GM18870 (cell line): ENCODE results near the gene TMEM132A.

Source experiments
- ATAC-seq: cut with Tn5 transposase; IDR thresholded peaks from one replicate; pipeline ENCODE4 v1.9.1; 2021; ENCODE audit warnings: moderate library complexity; ENCODE audit not compliant: unreplicated experiment

Gene TMEM132A, protein sequence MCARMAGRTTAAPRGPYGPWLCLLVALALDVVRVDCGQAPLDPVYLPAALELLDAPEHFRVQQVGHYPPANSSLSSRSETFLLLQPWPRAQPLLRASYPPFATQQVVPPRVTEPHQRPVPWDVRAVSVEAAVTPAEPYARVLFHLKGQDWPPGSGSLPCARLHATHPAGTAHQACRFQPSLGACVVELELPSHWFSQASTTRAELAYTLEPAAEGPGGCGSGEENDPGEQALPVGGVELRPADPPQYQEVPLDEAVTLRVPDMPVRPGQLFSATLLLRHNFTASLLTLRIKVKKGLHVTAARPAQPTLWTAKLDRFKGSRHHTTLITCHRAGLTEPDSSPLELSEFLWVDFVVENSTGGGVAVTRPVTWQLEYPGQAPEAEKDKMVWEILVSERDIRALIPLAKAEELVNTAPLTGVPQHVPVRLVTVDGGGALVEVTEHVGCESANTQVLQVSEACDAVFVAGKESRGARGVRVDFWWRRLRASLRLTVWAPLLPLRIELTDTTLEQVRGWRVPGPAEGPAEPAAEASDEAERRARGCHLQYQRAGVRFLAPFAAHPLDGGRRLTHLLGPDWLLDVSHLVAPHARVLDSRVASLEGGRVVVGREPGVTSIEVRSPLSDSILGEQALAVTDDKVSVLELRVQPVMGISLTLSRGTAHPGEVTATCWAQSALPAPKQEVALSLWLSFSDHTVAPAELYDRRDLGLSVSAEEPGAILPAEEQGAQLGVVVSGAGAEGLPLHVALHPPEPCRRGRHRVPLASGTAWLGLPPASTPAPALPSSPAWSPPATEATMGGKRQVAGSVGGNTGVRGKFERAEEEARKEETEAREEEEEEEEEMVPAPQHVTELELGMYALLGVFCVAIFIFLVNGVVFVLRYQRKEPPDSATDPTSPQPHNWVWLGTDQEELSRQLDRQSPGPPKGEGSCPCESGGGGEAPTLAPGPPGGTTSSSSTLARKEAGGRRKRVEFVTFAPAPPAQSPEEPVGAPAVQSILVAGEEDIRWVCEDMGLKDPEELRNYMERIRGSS

DNA sequence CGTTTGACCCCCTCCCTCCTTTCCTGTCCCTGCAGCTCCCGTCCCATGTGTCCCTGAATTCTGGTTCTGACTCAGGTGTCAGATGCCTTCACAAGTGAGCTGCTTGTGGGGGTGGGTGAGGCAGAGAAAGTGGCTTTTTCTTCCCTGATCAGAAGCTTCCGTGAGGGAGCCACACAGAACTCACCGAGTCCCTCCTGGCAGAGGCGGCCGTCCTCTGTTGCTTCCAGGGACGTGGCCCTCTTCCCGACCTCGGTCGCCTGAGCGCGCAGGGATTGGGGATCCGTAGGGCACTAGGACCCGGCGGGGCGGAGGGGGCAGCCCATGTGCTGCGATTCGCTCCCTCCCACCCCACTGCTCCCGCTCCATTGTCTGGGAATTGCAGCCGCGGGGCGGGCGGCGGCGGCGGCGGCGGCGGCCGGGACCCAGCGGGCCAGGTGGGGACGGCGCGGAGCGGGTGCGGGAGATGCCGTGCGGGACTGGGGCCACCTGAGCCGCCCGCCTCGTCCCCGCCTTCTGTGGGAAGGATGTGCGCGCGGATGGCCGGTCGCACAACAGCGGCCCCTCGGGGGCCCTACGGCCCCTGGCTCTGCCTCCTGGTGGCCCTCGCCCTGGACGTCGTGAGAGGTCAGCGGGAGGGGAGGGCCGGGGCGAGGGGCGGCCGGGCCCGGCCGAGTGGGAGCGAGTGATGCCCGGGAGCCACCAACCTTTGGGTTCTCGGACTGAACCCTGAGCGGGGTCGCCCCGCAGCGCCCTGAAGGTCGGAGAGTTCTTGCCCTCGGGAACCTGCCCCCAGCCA lies at the start of gene TMEM132A:
TSS of gene TMEM132A (plus strand) at position 351 of the 796 bp plus-strand sequence. CDS start at position 525, 174 bp downstream.
- ATAC-seq = no peak

DNA sequence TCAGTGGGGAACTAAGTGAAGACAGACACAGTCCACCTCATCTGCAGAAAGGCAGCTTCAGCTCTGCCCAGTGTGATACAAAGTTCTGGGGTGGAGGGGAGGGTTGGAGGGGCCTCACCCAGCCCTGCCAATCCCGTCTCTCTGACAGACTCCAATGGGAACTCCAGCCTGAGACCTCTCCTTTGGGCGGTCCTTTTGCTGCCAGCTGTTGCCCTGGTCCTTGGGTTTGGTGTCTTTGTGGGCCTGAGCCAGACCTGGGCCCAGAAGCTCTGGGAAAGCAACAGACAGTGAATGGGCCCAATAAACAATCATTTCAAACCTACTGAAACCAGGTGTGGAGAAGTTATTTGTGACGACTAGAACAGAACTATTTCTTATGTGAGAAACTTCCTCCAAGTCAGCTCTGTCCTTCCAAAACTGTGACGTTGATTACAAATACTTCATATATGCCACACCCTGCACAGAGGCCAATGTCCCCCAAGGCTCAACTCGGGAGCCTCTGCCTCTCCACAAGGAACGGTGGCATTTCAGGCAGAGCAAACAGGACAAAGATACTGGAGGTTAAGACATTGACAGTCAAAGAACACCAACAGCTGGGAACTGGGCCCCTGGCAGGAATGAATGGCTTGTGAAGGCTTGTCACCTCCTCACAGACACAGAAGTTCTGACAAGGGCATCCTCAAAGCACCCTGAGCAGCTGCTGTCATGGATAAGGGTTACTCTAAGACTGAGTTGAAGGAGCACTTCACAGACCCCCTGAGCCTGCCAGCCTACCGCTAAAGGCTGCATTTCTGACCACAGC lies 48.7 kb upstream of the TMEM132A start:
- no peak for ATAC-seq

DNA sequence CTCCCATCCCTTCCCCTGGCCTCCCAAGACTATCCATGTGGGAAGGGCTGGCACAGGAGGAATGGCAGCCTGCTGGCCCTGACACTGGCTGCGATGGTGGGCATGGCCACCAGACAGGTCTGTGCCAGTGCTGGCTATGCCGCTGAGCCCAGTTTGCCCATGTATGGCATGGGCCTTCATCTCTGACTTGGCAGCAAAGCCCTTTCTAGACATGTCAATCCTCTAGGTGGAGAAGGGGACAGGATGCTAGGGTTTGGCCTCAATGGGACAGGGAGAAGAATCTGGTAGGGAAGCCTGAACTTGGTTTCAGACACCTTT lies 48.1 kb upstream of the TMEM132A start:
- no peak for ATAC-seq

DNA sequence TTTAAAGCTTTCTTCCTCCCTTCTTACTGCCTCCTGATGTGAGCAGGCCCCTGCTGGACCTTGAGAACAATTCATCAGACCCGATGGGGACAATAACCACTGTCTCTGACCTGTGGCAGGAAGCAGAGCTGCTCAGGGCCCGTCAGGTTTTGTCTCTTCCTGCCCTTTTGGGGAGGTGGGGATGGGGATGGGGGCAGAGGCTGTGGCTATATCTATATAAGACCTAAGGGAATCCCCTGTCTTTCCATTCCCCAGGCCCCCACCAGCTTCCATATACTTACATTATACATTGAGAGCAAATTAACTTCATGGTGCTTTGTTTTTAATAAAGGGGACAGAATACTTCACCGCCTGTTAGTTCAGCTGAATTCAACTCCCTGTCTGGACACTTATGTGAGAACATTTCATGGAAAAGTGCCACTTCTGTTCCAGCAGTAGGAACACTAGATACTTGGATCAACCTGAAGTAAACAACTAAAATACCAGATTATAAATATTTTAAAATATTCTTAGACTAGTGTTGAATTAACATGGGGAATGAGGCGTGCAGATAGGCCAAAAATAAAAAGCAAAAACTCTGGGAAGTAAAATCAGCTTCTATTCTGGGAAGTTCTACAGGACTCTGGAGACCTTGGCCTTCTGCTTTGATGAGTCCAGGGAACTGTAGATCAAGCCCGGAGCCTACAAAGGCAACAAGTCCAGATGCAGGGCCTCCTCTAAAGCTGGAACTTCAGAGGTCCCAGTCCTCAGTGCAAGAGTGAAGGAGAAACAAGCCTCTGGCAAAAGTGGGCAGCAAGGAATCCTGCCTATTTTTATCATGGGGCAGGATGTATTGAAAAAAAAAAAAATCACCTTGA lies 45.8 kb upstream of the TMEM132A start:
- ATAC-seq = no peak

DNA sequence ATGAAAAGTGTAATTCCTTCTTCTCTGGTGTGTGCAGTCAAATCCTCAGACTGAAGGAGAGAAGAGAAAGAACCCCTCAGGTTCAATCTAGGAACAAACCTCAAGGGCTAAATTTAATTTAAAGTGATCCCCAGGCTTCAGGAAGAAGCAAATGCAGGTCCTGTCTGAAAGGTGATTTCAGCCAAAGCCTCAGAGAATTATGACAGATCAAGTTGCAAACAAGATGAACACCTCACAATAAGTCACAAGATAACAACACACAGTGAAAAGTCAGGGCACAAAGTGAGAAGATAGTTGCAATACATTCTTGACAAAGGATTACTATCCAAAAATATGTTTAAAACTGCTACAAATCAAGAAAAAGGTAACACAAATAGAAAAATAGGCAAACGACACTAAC lies 45.2 kb upstream of the TMEM132A start:
- no peak for ATAC-seq

DNA sequence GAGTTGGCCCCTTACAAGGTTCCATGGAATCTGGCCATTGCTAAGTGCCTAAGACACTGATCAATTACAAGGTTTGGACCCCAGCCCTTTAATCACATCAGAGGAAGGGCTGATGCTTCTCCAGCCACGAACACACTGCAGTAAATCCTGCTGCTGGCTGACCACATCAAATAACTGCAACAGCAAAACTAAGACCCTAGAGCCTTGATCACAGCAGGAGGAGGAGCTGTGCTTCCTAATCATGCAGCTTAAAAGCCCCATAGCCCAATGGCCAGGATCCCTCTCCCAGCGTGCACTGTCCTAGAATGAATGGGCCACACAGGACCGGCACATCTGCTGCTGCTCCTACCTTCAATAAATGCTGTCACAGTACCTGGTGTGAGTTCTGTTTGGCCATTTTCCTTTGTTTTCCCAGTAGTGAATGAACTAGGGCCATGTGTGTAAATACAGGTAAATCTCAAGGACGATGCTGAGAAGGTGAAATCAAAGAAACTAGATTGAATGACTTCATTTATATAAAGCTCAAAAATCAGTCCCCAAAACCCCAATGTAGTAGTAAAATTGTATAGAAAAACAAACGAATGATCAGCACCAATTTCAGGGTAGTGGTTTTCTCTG lies 44.2 kb upstream of the TMEM132A start:
- ATAC-seq = no peak

DNA sequence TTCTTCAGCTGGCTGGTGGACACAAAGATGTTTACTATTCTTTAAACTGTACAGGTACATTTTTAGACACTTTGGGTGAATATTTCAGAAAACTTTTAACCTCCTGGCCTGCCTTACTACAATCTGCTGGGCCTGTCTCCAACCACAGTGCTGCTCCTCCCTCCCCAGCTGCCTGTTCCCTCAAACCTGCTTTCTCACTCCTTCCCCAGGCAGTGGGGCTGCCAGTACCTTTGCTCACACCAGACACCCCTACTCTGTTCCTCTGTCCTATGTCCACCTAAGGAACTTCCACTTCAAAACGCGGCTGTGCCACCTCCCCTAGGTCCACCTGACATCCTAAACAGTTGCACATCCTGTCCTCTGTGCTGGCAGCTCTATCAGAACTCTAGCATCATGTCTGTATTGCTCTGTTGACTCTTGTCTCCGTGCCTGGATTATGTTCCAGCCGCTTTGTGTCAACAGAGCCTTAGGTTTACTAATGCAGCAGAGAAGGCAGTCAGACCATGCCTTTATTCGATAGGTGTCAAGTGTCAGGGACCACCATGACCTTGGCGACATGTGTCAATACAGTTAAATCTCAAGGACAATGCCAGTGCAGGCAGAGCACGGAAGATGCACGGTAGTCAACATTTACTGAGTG lies 43.5 kb upstream of the TMEM132A start:
- no peak for ATAC-seq

DNA sequence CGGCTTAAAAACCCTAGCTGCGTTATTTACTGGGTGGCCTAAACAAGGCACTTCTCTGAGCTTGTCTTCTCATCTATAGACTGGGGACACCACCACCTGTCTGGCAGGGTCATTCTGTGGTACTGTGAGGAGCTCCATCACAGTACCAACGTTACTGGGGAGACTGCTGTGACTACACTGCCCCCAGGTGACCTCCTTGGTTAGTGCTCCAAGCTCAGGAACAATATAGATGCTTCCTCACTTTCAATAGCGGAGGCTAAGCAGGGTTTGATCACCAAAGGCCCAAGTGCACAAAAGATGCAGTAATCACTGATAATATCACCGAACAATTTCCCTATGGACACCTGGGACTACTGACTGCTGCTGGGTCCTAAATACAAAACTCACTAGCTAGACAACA lies 36.7 kb upstream of the TMEM132A start:
- ATAC-seq = no peak

DNA sequence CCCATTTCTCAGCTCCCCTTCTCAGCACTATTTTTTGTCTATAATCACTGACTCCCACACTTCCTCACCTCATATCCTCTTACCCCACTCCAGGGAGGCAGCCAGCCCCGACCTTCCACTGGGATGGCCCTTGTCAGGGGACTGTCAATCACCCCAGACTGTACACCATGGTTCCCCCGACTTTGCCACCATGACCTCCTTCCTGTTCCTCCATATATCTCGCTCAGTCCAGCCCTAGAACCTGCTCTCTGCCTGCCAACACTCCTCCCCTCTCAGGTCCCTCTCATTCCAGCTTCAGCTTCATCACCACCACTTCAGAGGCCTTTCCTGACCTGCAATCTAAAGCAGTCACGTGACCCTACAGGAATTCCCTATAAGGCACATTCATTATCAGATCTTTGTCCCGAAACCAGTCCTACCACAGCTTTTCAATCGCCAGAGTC lies 34.4 kb upstream of the TMEM132A start:
- ATAC-seq = no peak

DNA sequence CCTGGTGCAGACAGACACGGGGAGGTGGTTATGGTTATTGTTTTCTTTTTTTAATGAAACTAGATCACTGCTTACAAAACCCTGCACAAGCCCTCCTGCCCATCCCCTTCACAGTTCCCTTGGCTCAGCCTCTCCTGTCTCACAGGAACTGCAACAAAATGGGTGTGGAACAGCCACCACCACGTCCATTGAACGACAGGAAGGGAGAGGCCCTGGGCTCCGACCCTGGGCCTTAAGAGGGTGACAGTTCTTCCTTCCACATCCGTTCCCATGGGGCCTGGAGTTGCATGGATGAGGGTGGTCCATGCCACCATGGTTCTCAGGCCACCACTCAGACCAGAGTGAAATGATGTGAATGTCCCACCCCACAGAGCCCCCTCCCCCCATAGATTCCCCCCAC lies 33.6 kb upstream of the TMEM132A start:
- no peak for ATAC-seq

DNA sequence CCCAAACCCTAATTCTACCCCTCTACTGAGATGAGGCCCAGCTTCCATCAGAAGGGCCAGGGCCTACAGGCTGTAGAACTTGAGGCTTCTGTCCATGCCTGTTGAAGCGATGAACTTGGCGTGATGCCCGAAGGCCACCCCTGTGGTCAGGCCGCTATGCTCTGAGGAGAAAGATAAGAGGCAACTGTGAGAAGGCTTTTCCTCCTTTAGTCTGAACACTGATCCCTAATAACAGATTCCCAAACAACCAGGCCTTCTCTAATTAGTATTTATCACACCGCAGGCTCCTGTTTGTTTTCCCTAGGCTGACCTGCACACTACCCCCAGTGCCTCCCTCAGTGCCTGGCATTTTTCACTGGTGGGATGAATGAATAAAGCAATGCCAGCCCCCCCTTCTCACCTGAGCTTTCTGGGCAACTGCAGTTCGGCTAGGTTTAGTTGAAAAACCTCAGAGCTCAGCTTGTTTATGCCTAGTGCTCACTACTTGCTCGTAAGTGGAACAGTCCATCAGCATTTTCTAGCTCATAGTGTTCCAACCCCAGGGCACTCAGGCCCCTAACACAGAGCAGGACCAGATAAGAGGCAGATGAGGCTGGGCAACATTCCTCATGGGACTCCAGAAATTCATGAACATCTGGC lies 33.0 kb upstream of the TMEM132A start:
- ATAC-seq = no peak

DNA sequence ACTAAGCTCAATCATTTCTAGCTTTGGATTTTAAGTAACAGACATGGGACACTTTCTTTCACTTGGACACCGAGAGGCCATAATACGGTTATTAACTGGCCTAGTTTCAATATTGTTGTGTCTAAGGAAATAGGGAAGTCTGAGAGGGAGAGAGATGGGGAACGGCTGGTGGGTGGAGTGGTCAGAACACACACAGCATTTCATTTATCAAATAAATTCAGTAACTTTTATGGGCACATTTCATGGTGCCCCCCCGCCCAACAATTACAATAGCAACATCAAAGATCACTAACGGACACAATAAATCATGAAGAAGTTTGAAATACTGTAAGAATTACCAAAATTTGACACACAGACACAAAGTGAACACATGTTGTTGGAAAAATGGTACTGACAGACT lies 28.6 kb upstream of the TMEM132A start:
- no peak for ATAC-seq

DNA sequence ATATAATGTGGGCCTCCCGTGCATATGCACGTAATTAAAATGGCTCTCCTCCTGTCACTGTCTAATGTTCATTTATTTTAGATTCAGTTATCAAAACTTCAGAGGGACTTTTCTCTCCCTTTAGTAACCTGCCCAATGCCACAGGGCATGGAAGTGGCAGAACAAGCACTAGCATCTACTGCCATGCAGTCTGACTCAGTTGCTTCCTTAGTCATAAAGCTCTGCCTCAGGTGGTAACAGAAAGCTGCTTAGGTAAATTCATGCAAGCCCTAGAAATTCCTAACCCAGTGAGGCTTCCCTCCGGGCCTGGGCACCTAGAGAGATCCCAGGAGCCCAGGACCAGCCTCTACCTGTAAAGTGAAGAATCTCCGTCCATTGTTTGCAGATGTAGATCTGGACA lies 26.8 kb upstream of the TMEM132A start:
- no peak for ATAC-seq

DNA sequence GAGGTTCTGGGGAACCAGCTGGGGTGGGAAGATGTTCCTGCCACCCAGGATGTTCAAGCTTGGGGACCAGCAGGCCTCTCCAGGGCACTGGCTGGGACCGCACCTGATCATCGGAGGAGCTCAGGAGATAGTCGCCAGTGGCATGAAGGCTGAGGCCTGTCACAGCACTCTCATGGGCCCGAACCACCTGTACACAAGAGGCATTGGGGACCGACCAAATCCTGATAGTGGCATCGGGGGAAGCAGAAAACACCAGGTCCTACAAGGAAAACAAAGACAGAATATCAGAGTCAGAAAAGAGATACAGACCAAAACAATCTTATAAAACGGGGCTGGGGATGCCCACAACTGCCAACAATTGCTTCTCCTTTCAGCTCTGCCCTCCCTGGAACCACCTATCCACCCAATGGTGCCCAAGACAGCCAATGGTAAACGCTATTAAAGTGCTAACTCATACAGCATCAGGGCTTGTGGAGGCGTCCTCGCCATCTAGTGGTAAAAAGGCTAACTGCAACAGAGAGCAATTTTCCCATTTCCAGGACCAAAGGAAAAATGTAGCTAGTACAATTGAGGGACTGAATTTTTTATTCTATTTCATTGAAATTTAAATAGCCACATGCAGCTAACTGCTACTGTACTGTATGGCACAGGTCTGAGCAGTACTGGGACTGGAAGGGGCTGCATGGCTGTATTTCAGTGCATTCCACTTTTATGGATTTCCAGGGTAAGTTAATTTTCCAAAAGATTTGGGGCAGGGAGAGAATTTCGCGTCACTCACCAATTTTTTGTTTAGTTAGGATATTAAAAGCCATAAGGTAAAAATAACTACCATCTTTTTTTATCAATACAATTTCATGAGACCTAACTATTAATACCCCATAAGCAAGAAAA lies 25.0 kb upstream of the TMEM132A start:
- no peak for ATAC-seq

DNA sequence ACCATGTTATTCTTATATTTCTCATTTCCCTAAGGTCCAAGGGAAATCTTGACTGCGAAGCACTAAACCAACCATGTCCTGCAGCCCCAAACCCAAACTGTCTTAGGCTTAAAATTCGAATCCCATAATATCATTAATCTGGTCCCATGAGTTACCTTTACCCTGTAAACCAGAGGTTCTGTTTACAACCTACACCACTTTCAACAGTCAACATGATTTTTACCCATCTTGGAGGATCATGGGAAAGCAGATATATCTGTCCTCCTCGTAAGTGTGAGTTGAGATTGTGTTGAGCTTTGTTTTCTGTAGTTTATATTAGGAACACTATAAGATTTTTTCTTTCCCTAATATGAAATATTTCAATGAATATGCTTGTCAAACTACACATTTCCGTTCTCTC lies 24.3 kb upstream of the TMEM132A start:
- no peak for ATAC-seq

DNA sequence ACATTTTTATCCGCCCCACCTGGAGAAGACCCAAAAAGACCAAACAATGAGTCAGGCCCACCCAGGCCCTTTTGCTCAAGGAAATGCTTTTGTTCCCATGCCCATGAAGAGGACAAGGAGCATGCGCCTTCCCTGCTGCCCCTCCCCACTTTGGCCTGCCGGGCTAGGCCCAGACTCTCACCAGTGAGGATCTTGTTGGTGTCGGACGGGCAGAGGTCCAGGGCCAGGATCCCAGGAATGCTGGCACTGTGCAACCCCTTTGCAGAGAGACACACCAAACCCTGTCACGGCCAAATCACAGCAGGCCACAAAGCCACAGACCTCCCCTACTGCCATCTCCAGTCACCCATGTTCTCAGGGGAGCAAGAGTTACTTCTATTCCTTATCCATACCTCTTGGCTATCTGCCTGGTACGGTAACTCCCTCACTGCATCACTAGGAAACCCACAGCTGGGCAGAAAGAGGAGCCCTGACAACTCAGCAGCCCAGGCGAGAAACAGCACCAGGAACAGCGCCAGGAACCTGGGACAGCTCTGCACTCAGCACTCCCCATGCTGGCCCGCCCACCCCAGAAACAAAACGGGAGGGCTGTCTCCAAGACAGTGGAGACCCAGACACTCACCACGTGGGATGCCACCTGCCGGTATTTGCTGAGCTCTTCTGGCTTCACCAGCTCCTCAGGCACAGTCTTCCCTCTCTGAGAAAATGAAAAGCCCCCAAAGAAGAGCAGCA lies 23.4 kb upstream of the TMEM132A start:
- no peak for ATAC-seq
